GM21367 (cell line): ENCODE results near the gene SEL1L3.
A peak's percentile ranks its signal among the peaks of the same experiment; 100 is the strongest.
"Not testable (repeated sequence)": the region's sequence is repeated elsewhere in the genome, so short reads cannot be mapped to it uniquely, and the experiment has no call there.

Experiments
- ATAC-seq: cut with Tn5 transposase; IDR thresholded peaks from one replicate; pipeline ENCODE4 v1.9.1; 2021; ENCODE audit not compliant: unreplicated experiment

Gene SEL1L3

GRCh38 chr4:25879991-25880651 lies 17.3 kb upstream of the SEL1L3 start:
- ATAC-seq = no peak

- no peak for ATAC-seq
Observed at GRCh38 chr4:25879587-25879986, 16.8 kb upstream of the SEL1L3 start.

- no peak for ATAC-seq
Observed at GRCh38 chr4:25879091-25879584, 16.4 kb upstream of the SEL1L3 start.

- no peak for ATAC-seq
Observed at GRCh38 chr4:25878676-25879075, 15.9 kb upstream of the SEL1L3 start.

- peak; percentile 59 for ATAC-seq
Observed at GRCh38 chr4:25875281-25875745, 12.5 kb upstream of the SEL1L3 start.

GRCh38 chr4:25874655-25875054 lies 11.9 kb upstream of the SEL1L3 start:
- peak; percentile 30 for ATAC-seq

GRCh38 chr4:25873632-25874129 lies 10.9 kb upstream of the SEL1L3 start:
- ATAC-seq = no peak

GRCh38 chr4:25872851-25873631 lies 10.3 kb upstream of the SEL1L3 start:
- ATAC-seq = no peak

- peak; percentile 46 for ATAC-seq
Observed at GRCh38 chr4:25870081-25870480, 7.3 kb upstream of the SEL1L3 start.

GRCh38 chr4:25867781-25868294 lies 5.0 kb upstream of the SEL1L3 start:
- no peak for ATAC-seq

GRCh38 chr4:25866401-25866800 lies 3.6 kb upstream of the SEL1L3 start:
- ATAC-seq = not testable (repeated sequence)

GRCh38 chr4:25865586-25865985 lies 2.8 kb upstream of the SEL1L3 start:
- no peak for ATAC-seq

- ATAC-seq = no peak
Observed at GRCh38 chr4:25863831-25864418, 1.1 kb upstream of the SEL1L3 start.

GRCh38 chr4:25863347-25863784 lies 578 bp upstream of the SEL1L3 start:
- ATAC-seq = no peak

- no peak for ATAC-seq
Observed at GRCh38 chr4:25861951-25862410, 807 bp downstream of the SEL1L3 start.

- no peak for ATAC-seq
Observed at GRCh38 chr4:25861280-25861950, 1.4 kb downstream of the SEL1L3 start.

- ATAC-seq = no peak
Observed at GRCh38 chr4:25860586-25861279, 2.1 kb downstream of the SEL1L3 start.

GRCh38 chr4:25859429-25860148 lies 3.2 kb downstream of the SEL1L3 start:
- no peak for ATAC-seq

GRCh38 chr4:25857851-25858400 lies 4.9 kb downstream of the SEL1L3 start:
- no peak for ATAC-seq
